ENCODE data around the gene CXXC5.

CXXC5 gene

DNA sequence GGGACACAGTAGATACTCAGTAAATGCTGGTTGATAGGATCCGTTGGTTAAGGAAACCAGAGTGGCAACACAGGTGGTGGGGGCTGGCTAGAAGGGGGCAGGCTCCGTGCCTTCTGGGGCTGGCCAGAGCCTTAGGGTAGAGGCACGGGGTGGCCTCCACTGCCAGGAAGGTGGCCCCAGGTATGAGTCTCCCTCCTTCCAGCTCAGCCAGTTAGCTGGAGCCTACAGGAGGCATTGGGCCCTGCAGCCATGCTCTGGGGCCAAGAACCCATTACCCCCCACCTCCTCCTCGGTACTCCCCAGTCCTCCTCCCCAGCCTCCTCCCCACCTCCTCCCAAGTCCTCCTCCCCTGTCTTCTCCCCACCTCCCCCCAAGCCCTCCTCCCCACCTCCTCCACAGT, 27.7 kb downstream of the CXXC5 start:
- Histone ChIP-seq H3K27ac (no peak overlapping the region; the same call in 1 of the 2 replicates), H2AFZ (ENCODE audit: low read depth) (no peak overlapping the region), H3K4me2 (no peak overlapping the region), H3K9ac (no peak overlapping the region), H3K4me3 (IDR thresholded peaks at IDR 0.05; ENCODE audit: insufficient read depth, low read depth, low read length) (no peak overlapping the region), H3K79me2 (ENCODE audit: insufficient read depth, low read depth) (peaks cover 67% of the 10 kb centered on the region), H3K27me3 (ENCODE audit: insufficient read depth, low read depth) (no peaks in the 10 kb centered on the region), H3K36me3 (ENCODE audit: insufficient read depth) (no peaks in the 10 kb centered on the region), H4K20me1 (ENCODE audit: insufficient read depth) (no peaks in the 10 kb centered on the region), H3K4me1 (ENCODE audit: low read depth, poor library complexity, severe bottlenecking) (peaks cover 50% of the 10 kb centered on the region)
- TF ChIP-seq, protein P1, sequence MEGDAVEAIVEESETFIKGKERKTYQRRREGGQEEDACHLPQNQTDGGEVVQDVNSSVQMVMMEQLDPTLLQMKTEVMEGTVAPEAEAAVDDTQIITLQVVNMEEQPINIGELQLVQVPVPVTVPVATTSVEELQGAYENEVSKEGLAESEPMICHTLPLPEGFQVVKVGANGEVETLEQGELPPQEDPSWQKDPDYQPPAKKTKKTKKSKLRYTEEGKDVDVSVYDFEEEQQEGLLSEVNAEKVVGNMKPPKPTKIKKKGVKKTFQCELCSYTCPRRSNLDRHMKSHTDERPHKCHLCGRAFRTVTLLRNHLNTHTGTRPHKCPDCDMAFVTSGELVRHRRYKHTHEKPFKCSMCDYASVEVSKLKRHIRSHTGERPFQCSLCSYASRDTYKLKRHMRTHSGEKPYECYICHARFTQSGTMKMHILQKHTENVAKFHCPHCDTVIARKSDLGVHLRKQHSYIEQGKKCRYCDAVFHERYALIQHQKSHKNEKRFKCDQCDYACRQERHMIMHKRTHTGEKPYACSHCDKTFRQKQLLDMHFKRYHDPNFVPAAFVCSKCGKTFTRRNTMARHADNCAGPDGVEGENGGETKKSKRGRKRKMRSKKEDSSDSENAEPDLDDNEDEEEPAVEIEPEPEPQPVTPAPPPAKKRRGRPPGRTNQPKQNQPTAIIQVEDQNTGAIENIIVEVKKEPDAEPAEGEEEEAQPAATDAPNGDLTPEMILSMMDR (conservative IDR thresholded peaks at IDR 0.05; ENCODE audit: low read depth, low read length), result no peak

DNA sequence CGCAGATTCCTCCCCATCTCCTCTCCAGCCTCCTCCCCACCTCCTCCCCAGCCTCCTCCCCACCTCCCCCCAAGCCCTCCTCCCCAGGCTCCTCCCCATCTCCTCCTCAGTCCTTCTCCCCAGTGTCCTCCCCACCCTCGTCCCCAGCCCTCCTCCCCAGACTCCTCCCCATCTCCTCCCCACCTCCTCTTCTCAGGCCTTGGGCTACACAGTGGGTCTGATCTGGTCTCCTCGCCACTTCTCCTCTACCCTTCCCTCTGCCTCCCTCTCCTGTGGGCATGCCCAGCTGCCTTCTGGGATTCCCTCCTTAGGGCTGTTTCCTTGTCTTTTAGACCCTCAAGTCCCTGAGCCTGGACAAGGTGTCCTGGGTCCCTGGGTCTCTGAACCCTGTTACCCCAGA, 28.3 kb downstream of the CXXC5 start:
- H3K9ac ChIP-seq, result no peak overlapping the region
- TF ChIP-seq, protein P1 (conservative IDR thresholded peaks at IDR 0.05; ENCODE audit: low read depth, low read length), result no peak
- no peak overlapping the region for H2AFZ ChIP-seq (ENCODE audit: low read depth)
- no peaks in the 10 kb centered on the region for H4K20me1 ChIP-seq (ENCODE audit: insufficient read depth)
- no peaks in the 10 kb centered on the region for H3K36me3 ChIP-seq (ENCODE audit: insufficient read depth)
- H3K27me3 ChIP-seq (ENCODE audit: insufficient read depth, low read depth), result no peaks in the 10 kb centered on the region
- H3K79me2 ChIP-seq (ENCODE audit: insufficient read depth, low read depth), result peaks cover 62% of the 10 kb centered on the region
- H3K27ac ChIP-seq, result no peak overlapping the region
- H3K4me3 ChIP-seq (IDR thresholded peaks at IDR 0.05; ENCODE audit: insufficient read depth, low read depth, low read length), result no peak overlapping the region
- H3K4me2 ChIP-seq, result no peak overlapping the region
- H3K4me1 ChIP-seq (ENCODE audit: low read depth, poor library complexity, severe bottlenecking), result peaks cover 44% of the 10 kb centered on the region

DNA sequence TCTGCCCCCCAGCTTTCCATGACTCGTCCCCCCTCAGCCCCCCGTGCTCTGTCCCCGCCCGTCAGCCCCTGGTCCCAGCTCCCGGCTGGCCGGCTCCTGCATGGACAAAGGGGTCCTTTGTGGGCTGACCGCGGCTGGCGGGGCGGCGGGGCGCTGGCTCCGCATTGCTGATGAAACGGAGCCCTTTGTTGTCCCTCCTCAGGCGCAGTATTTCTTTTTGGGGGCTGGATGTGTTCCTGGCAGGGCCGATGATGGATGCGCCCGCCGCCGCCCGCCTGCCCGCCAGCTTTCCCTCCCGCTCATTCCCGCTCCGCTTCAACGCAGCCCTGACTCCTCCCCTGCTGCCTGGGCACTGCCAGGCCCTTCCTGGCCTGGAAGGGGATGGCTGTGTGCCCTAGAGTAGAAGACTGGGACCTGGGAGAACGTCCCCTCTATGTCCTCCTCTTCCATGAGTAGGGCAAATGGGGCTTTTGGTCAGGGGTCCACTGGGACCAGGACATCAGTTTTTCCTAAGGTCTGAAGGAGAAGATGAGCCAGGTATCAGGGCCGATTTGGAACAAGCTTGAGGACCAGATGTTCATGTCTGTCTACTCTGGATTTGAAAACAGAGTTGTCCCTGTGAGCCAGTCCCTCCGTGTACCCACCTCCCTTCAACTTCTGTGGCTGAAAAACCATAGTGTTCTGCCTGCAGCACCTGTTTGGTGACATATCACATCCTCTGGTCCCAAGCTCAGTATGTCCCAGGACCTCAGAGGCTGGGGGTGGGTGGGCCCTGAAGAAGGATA, 29.0 kb downstream of the CXXC5 start:
- H3K4me2 ChIP-seq, result no peak overlapping the region
- H2AFZ ChIP-seq (ENCODE audit: low read depth), result no peak overlapping the region
- H3K79me2 ChIP-seq (ENCODE audit: insufficient read depth, low read depth), result peaks cover 54% of the 10 kb centered on the region
- H3K4me1 ChIP-seq (ENCODE audit: low read depth, poor library complexity, severe bottlenecking), result peaks cover 37% of the 10 kb centered on the region
- H3K9ac ChIP-seq, result no peak overlapping the region
- H3K27ac ChIP-seq, result no peak overlapping the region
- H3K27me3 ChIP-seq (ENCODE audit: insufficient read depth, low read depth), result no peaks in the 10 kb centered on the region
- TF ChIP-seq, protein P1 (conservative IDR thresholded peaks at IDR 0.05; ENCODE audit: low read depth, low read length), result no peak
- H3K4me3 ChIP-seq (IDR thresholded peaks at IDR 0.05; ENCODE audit: insufficient read depth, low read depth, low read length), result no peak overlapping the region
- no peaks in the 10 kb centered on the region for H4K20me1 ChIP-seq (ENCODE audit: insufficient read depth)
- H3K36me3 ChIP-seq (ENCODE audit: insufficient read depth), result no peaks in the 10 kb centered on the region

DNA sequence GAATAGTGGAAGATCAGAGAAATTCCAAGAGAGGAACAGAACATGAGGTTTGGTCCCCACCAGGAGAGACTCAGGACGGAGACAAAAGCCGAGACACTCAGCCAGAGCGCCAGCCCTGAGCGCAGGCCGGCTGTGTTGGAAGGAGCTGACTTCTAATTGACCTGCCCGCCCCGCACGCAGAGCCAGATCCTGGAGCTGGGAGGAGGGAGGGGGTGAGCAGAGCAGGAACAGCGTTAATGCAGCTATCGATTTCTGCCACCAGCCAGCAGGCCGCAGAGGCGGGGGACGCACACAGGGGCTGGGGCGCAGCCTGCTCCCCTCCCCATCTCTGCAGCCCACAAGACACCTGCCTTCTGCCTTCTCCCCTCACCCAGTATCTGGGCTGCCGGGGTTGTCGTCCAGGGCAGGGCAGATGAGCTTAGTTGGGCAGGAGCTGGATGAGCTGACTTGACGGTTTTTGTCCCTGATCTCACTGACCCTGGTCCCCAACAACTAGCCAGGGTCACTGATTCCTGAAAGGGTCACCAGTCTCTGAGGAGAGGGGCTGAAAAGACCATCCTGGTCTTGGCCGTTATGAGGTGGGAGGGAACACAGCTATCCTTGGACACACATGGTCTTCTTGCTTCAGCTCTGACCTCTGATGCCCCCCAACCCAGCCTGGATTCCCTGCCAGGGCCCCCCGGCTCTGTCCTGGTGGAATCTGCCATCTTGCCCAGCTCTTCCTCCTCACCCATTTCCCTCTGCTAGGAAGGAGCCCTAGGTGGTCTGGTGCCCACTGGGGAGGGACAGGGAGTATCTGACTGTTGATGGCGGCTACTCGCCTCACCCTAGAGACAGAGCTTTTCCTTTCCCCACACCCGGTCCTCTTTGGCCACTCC, 29.8 kb downstream of the CXXC5 start:
- H3K79me2 ChIP-seq (ENCODE audit: insufficient read depth, low read depth), result peaks cover 46% of the 10 kb centered on the region
- 0 out of 2 replicates have a peak, but pooled peaks cover 1% of the 10 kb centered on the region for H3K36me3 ChIP-seq (ENCODE audit: insufficient read depth)
- TF ChIP-seq, protein P1 (conservative IDR thresholded peaks at IDR 0.05; ENCODE audit: low read depth, low read length), result no peak
- H3K4me2 ChIP-seq, result no peak overlapping the region
- H3K4me1 ChIP-seq (ENCODE audit: low read depth, poor library complexity, severe bottlenecking), result peaks cover 29% of the 10 kb centered on the region
- no peak overlapping the region for H3K4me3 ChIP-seq (IDR thresholded peaks at IDR 0.05; ENCODE audit: insufficient read depth, low read depth, low read length)
- H3K27me3 ChIP-seq (ENCODE audit: insufficient read depth, low read depth), result no peaks in the 10 kb centered on the region
- no peak overlapping the region for H2AFZ ChIP-seq (ENCODE audit: low read depth)
- no peaks in the 10 kb centered on the region for H4K20me1 ChIP-seq (ENCODE audit: insufficient read depth)
- no peak overlapping the region for H3K27ac ChIP-seq
- no peak overlapping the region for H3K9ac ChIP-seq

Data from KMS-11 (cell line).